ENCODE data around the gene SRP54.
A peak's percentile ranks its signal among the peaks of the same experiment; 100 is the strongest.

The SRP54 gene

GRCh38 chr14:34982421-34983147 lies at the start of gene SRP54:
SRP54 (plus strand) TSS chr14:34982992; CDS start chr14:34996710, 13,718 bp downstream.
- Mint-ChIP-seq H3K27me3 (ENCODE audit: low read depth, poor library complexity) (no peaks in the 10 kb centered on the region), H3K27ac (no peak within 1 kb of the TSS), H3K4me3 (no peak within 1 kb of the TSS), H3K4me1 (peaks cover 6% of the 10 kb centered on the region), H3K9me3 (no peaks in the 10 kb centered on the region), H3K36me3 (ENCODE audit: low read depth) (peaks cover 28% of the 10 kb centered on the region)
- DNase-seq: peak; percentile 99
- TF ChIP-seq, protein P1, sequence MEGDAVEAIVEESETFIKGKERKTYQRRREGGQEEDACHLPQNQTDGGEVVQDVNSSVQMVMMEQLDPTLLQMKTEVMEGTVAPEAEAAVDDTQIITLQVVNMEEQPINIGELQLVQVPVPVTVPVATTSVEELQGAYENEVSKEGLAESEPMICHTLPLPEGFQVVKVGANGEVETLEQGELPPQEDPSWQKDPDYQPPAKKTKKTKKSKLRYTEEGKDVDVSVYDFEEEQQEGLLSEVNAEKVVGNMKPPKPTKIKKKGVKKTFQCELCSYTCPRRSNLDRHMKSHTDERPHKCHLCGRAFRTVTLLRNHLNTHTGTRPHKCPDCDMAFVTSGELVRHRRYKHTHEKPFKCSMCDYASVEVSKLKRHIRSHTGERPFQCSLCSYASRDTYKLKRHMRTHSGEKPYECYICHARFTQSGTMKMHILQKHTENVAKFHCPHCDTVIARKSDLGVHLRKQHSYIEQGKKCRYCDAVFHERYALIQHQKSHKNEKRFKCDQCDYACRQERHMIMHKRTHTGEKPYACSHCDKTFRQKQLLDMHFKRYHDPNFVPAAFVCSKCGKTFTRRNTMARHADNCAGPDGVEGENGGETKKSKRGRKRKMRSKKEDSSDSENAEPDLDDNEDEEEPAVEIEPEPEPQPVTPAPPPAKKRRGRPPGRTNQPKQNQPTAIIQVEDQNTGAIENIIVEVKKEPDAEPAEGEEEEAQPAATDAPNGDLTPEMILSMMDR (IDR thresholded peaks at IDR 0.05): no peak

GRCh38 chr14:34933301-34933700 lies 49.5 kb upstream of the SRP54 start:
- Mint-ChIP-seq H3K27me3 (ENCODE audit: low read depth, poor library complexity) (no peaks in the 10 kb centered on the region), H3K4me3 (no peak overlapping the region), H3K9me3 (peaks cover 5% of the 10 kb centered on the region), H3K4me1 (no peaks in the 10 kb centered on the region), H3K27ac (no peak overlapping the region), H3K36me3 (ENCODE audit: low read depth) (peaks cover 30% of the 10 kb centered on the region)
- no peak for DNase-seq
- TF ChIP-seq, protein P1 (IDR thresholded peaks at IDR 0.05): no peak

DNA sequence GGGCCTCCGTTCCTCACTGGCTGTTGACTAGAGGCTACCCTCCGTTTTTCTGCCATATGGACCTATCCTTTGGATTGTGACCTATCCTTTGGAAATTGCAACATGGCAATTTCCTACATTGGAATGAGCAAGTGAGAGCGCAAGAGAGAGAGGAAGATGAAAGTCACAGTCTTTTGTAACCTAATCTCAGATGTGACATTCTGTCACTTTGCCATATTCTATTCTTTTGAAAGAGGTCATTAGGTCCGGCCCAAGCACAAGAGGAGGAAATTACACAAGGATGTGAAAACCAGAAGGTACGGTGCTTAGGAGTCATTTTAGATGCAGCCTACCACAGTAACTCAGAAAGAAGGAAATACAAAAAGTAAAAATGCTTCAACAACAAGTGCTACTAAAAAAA lies 47.3 kb upstream of the SRP54 start:
- TF ChIP-seq, protein P1 (IDR thresholded peaks at IDR 0.05): no peak
- Mint-ChIP-seq H3K36me3 (ENCODE audit: low read depth) (peaks cover 38% of the 10 kb centered on the region), H3K27me3 (ENCODE audit: low read depth, poor library complexity) (no peaks in the 10 kb centered on the region), H3K9me3 (peaks cover 5% of the 10 kb centered on the region), H3K4me1 (no peaks in the 10 kb centered on the region), H3K4me3 (no peak overlapping the region), H3K27ac (no peak overlapping the region)
- no peak for DNase-seq

DNA sequence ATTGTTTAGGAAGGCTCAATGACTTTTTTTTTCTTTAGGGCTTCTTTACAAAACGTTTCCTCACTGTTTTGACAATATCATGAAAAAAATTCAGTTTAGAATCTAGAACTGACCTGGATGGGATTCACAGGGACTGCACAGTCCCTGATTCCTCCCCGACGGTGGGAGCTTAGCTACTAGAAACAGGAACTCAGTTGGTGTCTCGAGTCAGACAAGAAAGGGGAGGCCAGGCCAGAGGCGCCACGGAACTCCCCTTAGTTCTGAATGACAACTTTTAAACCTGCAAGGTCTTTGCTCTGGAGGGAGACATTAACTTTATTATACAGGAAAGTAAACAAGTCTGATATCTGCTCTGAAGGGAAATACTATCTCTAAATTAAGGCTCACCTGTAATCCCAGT lies 45.4 kb upstream of the SRP54 start:
- Mint-ChIP-seq H3K9me3 (peaks cover 12% of the 10 kb centered on the region), H3K36me3 (ENCODE audit: low read depth) (peaks cover 46% of the 10 kb centered on the region), H3K27ac (peak overlapping the region; percentile 80), H3K27me3 (ENCODE audit: low read depth, poor library complexity) (no peaks in the 10 kb centered on the region), H3K4me3 (no peak overlapping the region), H3K4me1 (no peaks in the 10 kb centered on the region)
- no peak for DNase-seq
- TF ChIP-seq, protein P1 (IDR thresholded peaks at IDR 0.05): no peak

DNA sequence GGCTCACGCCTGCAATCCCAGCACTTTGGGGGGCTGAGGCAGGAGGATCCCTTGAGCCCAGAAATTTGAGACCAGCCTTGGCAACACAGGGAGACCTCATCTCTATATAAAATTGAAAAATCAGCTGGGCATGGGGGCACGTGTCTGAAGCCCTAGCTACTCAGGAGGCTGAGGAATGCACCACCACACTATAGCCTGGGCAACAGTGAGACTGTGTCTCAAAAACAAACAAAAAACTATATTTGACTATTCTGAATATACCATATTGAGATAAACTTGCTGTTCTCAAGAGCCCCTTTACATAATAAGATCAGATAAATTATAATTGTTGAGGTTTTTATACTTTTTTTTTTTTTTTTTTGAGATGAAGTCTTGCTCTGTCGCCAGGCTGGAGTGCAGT lies 44.9 kb upstream of the SRP54 start:
- Mint-ChIP-seq H3K27ac (no peak overlapping the region), H3K4me1 (no peaks in the 10 kb centered on the region), H3K36me3 (ENCODE audit: low read depth) (peaks cover 50% of the 10 kb centered on the region), H3K9me3 (peaks cover 17% of the 10 kb centered on the region), H3K4me3 (no peak overlapping the region), H3K27me3 (ENCODE audit: low read depth, poor library complexity) (no peaks in the 10 kb centered on the region)
- DNase-seq: no peak
- TF ChIP-seq, protein P1 (IDR thresholded peaks at IDR 0.05): no peak

DNA sequence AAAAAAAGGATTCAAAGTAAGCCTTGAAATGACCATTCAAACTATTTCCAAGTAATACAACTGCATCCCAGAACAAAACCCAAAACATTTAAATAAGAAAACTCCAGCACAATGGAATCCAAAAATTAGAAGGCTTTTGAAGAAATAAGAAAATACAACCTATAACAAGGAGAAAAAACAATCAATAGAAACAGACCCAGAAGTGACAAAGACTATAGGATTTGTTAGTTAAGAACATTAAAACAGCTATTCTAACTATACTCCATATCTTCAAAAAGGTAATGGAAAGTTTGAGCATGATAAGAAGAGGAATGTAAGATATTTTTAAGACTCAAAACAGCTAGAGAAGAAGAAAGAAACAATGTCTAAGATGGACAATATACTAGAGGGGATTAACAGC lies 39.3 kb upstream of the SRP54 start:
- DNase-seq: no peak
- Mint-ChIP-seq H3K4me3 (no peak overlapping the region), H3K27ac (no peak overlapping the region), H3K36me3 (ENCODE audit: low read depth) (peaks cover 49% of the 10 kb centered on the region), H3K27me3 (ENCODE audit: low read depth, poor library complexity) (no peaks in the 10 kb centered on the region), H3K9me3 (peaks cover 38% of the 10 kb centered on the region), H3K4me1 (no peaks in the 10 kb centered on the region)
- TF ChIP-seq, protein P1 (IDR thresholded peaks at IDR 0.05): no peak

All from nephron progenitor cell (in vitro differentiated cells).